HG02840 (cell line): ENCODE results near the gene POLD3.
"Not testable (repeated sequence)": the region's sequence is repeated elsewhere in the genome, so short reads cannot be mapped to it uniquely, and the experiment has no call there.

ENCODE experiments used
- ATAC-seq: cut with Tn5 transposase; IDR thresholded peaks from one replicate; pipeline ENCODE4 v1.9.1; 2021; ENCODE audit warnings: mild to moderate bottlenecking, moderate library complexity, moderate number of reproducible peaks; ENCODE audit not compliant: unreplicated experiment, low FRiP score

Gene POLD3

DNA sequence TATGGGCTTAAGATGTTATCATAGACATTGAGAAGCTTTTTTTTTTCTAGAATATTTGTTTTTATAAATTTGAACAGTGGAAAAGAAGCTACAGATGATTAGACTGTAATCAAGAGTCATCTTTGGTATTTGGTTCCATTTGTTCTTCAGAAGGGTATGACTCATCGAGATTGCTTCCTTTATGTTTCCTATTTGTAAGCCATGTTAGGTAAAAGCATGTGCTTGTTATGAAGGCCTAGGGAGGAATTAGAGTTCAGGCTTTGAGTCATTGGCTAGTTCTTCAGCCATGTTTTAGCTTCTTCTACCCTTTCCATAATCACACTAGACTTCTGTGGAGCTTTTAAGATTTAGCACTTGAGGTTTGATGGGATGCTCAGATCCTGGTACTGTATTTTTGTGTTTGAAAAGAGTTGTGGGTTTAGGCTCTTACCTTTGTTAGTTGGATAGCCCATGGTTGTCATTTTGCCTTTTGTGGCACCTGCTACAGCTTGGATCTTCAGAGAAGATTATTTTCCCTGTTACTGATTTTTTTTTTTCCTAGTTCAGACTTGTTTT, 44.3 kb downstream of the POLD3 start:
- no peak for ATAC-seq

DNA sequence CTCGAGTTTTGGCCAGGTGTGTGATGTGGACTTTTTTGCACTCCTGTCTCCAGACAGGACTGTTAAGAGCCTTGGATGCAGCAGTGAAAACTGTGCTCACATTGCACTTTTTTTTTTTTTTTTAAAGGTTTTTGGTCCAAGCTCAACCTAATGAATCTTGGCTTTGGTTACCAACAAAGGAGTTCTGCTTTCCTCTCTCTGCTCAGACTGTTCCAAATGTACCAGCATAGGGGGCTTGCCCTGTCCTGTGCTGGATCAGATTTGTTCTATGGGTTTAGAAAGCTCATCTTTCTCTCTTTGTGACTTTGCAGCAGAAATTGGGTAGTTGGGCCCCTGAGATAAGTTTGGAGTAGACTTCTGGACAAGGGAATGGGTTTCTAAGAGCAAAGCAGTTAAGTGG, 45.3 kb downstream of the POLD3 start:
- ATAC-seq: no peak

DNA sequence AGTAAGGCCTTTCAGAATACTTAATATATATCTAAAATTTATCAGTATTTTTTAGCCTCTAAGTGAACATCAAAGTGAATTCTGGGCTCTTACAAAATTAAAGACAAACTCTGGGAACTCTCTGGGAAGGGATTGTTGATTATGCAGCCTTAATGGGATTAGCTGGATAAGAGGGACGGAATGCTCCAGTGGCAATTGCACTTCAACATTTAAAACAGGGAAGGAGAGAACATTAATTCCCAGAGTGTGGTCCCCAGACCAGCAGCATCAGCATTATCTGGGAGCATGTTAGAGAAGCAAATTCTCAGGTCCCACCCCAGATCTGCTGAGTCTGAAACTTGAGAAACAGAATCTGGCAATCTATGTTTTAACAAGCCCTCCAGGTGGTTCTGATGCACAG, 46.5 kb downstream of the POLD3 start:
- no peak for ATAC-seq

GRCh38 chr11:74639533-74639932, 47.2 kb downstream of the POLD3 start:
- no peak for ATAC-seq

DNA sequence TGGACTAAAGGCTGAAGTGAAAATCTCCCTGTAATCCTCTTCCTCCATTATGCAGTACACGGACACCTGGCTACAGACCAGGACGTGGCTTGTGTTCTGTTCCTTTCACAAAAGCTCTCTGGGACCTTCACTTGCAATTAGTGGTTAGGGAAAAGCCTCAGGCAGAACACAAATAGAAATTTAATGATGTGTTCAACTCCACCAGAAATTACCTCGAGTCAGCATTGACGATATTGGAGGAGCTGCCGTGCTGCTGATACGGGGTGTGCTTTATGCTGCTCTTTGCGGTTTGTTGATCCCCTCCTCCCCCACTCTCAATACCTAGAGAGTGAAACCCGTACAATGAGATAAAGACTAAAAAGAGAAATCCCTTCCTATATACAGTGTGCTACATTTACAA, 48.9 kb downstream of the POLD3 start:
- ATAC-seq: no peak

DNA sequence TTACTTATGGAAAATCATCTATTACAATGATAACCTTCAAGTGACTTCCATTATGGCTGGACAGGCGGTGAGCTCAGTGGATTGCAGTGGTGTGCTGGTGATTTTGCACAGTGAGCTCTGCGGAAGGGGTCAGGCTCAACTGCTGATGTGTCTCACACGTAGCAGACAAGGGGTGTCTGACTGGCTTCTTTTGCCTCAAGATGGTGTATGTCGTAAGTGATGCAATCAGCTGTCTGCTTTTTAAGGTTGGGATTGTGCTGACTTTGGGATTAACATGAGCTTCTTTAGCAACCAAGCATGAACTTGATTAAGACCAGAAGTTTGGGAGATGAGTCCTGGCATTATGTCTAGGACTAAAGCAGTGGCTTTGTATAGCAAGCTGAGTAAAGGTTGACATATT, 49.5 kb downstream of the POLD3 start:
- ATAC-seq: no peak

DNA sequence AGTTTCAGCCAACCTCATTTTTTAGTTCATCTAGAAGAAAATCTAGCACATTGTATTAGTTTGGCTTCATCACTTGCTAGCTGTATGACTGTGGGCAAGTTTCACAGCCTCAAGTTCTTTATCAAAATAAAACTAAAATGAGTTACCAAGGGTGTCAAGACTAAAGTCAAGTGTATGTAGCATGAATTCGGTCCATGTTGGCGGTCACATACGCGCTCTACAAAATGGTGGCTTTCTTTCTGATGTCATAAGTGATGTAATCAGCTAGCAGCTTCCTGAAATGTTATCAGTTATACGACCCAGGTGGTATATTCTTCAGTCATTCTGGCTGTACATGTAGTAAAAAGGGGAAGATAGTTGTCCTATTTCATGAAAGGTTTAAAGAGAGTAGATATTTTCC, 50.5 kb downstream of the POLD3 start:
- ATAC-seq: no peak

DNA sequence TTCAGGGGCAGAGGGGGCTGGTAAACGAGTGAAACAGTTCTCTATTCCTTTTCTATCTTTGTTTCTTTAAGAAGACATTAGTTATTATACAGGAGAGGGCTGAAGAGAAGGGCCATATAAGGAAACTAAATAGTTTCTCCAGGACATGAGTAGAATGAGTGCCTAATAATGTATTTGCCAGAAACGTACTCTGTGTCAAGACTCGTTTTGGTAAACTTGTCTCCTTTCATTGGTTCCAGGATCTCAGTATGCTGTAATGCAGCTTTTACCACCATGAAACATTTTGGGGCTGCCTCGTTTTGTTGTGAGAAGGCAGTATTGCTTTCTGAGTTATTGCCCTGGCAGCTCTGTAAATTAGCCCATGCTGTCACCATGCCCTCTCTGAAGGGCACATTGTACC, 51.7 kb downstream of the POLD3 start:
- no peak for ATAC-seq

DNA sequence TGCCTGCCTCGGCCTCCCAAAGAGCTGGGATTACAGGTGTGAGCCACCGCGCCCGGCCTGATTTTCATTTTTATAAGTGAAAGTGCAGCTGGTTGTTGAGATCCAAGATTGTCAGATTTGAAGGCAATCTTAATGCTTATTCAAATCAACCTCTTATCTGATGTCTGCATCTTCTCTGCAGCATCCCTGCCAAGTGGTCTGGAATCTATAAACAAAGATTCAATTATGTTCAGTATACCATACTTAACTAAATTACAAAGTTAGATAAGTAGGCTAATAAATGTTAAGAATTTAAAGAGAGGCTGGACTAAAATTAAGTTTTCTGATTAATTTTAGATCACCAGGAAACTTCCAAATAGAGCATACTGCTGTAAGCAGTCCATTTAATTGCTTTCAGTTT, 53.8 kb downstream of the POLD3 start:
- ATAC-seq: no peak

GRCh38 chr11:74646954-74647353, 54.6 kb downstream of the POLD3 start:
- ATAC-seq: no peak

DNA sequence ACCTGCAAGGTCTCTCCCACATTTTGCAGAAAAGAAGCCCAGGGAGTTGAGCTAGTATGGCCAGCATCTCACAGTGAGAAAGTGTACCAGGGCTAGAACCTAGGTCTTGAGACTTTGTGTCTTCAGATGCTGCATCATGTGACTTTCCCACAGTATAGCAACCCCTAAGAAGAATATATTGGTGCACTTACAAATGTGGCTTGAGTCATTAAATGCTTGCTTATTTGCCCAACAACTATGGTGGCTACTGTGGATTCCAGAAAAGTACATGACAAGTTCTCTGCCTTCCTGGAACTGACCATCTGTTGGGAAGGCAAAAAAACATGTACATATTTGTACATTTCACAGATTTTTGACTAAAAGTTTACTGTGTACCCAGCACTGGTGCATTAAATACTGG, 55.0 kb downstream of the POLD3 start:
- no peak for ATAC-seq

- ATAC-seq: no peak
Measured at GRCh38 chr11:74647831-74648230, 55.4 kb downstream of the POLD3 start.

DNA sequence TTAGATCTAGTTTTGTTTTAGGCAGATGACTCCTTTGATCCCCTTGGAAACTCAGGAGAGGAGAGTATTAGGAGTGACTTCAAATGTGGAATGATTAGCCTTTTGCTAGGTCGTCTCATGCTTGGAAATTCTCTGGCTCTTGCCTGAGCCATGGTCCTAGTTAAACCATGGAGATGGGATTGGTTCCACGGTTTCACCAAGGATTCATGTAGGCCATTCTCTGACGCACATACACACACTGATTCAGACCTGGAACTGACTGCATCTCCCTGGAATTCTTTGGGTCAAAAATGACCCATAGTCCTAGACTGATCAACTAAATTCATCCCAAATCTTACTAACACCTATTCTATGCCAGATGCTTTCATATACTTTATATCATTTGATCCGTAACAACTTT, 56.5 kb downstream of the POLD3 start:
- ATAC-seq: no peak

DNA sequence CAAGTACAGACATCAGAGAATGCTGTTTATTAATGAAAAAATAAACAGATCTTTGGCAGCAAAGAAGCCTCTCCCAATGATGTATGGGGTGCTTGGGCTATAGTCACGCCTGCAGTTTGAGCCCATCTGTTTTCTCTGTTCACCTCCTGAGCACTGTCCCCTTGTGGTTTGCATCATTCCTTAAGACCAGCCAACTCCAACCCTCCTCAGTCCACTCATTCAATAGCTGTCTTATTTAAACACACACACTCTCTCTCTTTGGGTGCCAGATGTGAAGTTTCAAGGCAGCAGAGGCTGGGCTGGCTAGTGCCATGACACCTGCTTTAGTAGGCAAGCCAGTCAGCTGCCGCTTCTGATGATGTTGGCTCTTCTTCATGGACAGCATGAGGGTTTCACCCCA, 58.1 kb downstream of the POLD3 start:
- ATAC-seq: no peak

GRCh38 chr11:74654976-74655375, 62.6 kb downstream of the POLD3 start:
- ATAC-seq: no peak

DNA sequence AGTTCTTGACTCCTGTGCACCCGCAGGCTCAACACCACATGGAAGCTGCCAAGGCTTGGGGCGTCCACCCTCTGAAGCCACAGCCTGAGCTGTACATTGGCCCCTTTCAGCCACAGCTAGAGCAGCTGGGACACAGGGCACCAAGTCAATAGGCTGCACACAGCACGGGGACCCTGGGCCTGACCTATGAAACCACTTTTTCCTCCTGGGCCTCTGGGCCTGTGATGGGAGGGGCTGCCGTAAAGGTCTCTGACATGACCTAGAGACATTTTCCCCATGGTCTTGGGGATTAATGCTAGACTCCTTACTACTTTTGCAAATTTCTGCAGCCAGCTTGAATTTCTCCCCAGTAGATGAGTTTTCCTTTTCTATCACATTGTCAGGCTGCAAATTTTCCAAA, 66.7 kb downstream of the POLD3 start:
- not testable (repeated sequence) for ATAC-seq

DNA sequence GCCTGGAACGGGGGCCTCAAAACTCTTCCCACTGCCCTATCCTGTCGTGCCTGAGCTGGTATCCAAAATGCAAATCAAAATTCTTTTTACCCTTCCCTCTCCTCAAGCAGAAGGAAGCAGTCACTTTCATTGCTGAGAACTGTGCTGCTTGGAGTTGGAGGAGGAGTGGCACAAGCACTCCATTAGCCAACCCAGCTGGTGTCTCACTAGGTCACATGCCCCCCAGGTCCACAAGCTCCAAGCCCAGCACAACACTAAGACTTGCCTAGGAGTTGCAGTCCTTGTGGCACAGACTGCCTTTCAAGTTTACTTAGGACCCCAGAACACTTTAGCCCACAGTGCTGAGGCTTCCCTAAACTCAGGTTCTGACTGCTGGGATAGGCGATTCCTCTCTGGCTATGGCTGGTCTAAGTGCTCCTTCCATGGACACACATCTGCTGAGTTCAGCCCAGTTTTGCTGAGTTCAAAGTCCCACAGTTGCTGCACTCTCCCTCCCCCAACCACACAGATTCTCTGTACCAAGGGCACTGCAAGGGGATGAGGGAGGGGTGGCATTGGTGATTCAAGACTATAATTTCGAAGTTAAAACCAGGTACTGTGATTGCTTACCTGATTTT, 70.2 kb downstream of the POLD3 start:
- no peak for ATAC-seq

GRCh38 chr11:74663315-74663714, 70.9 kb downstream of the POLD3 start:
- no peak for ATAC-seq

- no peak for ATAC-seq
Measured at GRCh38 chr11:74669211-74670160, 77.1 kb downstream of the POLD3 start.

GRCh38 chr11:74670171-74670570, 77.8 kb downstream of the POLD3 start:
- ATAC-seq: no peak

DNA sequence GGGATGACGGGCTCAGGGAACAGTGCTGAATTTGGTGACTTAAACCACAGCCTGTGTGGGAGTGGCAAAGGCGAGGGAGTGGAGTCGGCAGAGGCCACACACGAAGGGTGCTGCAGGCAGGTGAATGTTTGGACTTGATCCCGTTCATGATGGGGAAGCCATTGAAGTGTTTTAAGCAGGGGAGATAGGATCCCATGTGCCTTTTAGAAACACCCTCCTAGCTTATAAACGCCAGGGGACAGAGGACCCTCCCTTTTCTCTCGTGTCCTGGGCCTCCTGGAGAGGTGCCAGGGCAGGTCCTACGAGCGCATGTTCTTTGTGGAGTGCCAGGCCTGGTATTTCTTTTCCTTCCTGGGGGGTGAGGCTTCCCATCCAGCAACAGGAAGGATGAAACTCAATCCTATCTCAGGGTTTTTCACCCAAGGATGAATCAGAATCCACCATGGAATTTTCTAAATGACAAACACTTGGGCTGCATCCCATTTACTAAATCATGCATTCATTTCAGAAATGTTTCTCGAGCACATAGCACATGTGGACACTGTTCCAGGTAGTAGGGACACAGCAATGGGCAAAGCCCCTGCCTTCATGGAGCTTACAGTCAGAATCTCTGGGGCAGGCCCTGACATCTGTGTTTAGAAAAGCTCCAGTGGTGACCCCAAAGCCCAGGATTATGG, 79.3 kb downstream of the POLD3 start:
- no peak for ATAC-seq
